Measurements from ENCODE around the gene ZFR.

ZFR gene

GRCh38 chr5:32444431-32445286 lies at the start of gene ZFR:
Gene ZFR (minus strand): TSS chr5:32444740. CDS start chr5:32444658, 82 bp downstream.
- DNase-seq (ENCODE audit: low read depth, low spot score) = peak; percentile 96

DNA sequence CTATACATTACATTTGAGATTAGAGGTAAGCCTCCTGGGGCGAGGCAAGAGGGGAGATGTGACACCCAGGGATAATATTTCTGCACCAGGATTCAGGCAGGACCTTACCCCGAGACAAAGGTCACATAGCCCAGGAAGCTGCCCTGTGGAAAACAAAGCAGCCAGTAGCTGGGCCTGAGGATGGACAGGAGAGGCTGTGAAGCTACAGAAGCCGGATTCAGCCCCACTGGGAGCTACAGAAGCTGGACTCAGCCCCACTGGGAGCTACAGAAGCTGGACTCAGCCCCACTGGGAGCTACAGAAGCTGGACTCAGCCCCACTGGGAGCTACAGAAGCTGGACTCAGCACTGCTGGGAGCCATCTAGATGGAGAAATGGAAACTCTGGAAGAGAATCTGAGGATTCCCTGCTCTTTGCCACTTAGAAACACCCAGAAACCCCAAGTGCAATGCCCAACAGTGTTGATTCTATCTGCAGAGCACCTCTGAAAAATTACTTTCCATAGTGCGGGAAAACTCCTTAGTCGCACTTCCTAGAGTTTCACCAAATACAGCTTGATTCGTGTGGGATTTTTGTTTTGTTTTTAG lies 46.5 kb upstream of the ZFR start:
- DNase-seq (ENCODE audit: low read depth, low spot score) = no peak

- peak; percentile 89 for DNase-seq (ENCODE audit: low read depth, low spot score)
Measured at GRCh38 chr5:32489791-32490562, 45.4 kb upstream of the ZFR start.

DNA sequence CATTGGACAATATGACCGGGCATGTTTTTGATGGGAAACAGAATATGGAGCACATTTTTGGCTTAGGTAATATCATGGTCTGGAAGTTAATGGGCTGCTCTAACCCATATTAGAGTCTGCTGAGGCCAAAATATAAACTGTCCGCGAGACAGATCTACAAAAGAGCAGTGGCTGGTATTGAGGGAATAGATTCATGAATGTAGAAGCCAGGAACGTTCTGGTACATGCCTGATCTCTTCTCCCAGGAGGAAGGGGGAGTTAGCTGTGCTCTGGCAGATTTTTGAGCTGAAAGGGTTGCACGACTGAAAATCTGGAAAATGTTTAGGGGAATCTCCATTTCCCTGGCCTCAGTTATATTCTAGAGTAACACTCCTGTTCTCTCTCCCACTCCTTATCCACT lies 42.9 kb upstream of the ZFR start:
- DNase-seq (ENCODE audit: low read depth, low spot score) = no peak

GRCh38 chr5:32487008-32487407 lies 42.5 kb upstream of the ZFR start:
- no peak for DNase-seq (ENCODE audit: low read depth, low spot score)

DNA sequence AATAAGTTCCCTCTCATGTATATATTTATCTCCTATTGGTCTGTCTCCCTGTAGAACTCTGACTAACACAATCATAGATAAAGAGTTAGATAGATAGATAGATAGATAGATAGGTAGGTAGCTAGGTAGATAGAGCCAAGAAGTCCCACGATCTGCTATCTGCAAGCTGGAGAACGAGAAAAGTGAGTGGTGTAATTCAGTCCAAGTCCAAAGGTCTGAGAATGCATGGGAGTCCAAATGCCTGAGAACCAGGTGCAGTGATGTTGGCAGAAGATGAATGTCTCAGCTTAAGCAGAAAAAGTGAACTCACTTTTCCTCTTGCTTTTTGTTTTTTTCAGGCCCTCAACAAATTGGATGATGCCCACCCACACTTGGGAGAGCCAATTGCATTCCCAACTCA lies 37.7 kb upstream of the ZFR start:
- DNase-seq (ENCODE audit: low read depth, low spot score) = no peak

DNA sequence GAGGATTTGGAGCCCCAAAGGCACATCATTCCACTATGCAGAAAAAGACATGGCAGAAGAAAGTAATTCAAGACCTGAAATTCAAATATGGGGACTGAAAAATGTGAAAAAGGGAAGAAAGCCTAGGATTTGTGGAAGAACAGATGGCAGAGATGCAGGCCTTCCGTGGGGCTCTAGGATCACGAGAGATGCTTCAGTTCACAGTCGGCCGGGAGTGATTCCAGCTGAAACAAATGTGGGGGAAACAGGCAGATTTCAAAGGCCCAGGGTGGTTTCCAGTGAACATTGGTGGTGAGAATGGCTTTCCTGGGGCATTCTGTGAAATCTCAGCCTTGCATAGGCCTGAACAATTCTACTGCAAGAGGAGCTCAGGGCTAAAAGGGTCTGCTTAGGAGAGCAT lies 34.6 kb upstream of the ZFR start:
- no peak for DNase-seq (ENCODE audit: low read depth, low spot score)

GRCh38 chr5:32476891-32477290 lies 32.4 kb upstream of the ZFR start:
- no peak for DNase-seq (ENCODE audit: low read depth, low spot score)

GRCh38 chr5:32475334-32476097 lies 31.0 kb upstream of the ZFR start:
- DNase-seq (ENCODE audit: low read depth, low spot score) = no peak

DNA sequence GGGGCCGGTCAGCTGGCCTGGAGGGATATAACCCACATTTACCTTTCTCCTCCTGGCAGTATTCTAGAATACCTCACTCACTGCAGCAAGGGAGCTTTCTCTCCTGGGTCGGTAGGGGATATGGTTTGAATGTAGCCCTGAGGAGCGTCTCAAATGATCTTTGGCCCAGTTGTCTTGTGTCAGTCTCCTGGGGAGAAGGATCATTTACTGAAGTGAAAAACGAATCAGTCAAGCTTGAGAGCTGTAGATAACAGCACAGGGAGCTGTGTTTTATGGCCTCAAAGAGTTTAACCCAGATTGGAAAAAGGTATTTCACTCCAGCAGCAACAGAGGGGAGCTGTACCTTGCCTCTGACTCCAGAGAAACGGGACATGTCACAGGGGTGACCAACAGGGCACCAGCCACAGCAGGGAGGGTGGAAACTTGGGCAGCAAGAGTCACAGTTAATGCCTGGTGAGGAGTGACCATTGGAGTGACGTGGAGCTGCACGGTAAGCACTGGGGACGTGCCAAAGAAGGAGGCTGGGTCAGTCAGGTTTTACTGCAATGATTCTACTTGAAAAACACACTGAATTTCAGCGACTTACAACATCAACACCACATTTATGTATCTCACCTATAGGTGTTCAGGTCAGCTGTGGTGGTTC lies 29.8 kb upstream of the ZFR start:
- no peak for DNase-seq (ENCODE audit: low read depth, low spot score)

DNA sequence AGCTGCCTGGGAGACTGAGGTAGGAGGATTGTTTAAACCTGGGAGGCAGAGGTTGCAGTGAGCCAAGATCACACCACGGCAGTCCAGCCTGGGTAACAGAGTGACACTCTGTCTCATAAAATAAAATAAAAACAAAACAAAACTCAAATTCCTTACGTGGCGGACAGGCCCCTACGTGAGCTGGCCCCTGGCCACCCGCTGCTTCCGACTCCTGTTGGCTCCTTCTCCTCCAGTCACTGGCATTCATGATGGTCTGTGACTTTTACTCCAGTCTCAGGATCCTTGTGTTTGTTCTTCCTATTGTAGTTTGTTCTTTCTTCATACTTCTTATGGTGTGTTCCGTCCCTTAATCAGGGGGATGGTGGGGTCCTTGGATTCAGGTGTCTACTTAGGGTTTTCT lies 28.5 kb upstream of the ZFR start:
- DNase-seq (ENCODE audit: low read depth, low spot score) = no peak

DNA sequence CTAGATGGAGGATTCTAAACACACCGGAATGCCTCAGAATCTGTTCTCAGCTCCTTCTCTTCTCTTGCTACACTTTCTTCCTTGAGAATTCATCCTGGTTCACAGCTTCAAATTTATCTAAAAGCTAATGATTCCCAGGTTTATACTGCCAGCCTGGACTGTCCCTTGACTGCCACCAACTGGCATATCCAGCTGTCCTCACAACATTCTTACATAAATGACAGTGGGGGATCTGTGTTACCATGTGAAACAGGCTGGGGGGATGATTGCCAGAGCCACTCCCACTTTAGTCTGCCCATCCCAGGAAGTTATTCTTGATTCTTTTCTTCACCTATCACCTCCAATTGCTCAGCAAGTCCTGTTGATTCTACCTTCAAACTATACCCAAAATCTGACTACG lies 27.2 kb upstream of the ZFR start:
- no peak for DNase-seq (ENCODE audit: low read depth, low spot score)

- DNase-seq (ENCODE audit: low read depth, low spot score) = no peak
Measured at GRCh38 chr5:32465076-32465475, 20.5 kb upstream of the ZFR start.

- DNase-seq (ENCODE audit: low read depth, low spot score) = peak; percentile 29
Measured at GRCh38 chr5:32462618-32463017, 18.1 kb upstream of the ZFR start.

DNA sequence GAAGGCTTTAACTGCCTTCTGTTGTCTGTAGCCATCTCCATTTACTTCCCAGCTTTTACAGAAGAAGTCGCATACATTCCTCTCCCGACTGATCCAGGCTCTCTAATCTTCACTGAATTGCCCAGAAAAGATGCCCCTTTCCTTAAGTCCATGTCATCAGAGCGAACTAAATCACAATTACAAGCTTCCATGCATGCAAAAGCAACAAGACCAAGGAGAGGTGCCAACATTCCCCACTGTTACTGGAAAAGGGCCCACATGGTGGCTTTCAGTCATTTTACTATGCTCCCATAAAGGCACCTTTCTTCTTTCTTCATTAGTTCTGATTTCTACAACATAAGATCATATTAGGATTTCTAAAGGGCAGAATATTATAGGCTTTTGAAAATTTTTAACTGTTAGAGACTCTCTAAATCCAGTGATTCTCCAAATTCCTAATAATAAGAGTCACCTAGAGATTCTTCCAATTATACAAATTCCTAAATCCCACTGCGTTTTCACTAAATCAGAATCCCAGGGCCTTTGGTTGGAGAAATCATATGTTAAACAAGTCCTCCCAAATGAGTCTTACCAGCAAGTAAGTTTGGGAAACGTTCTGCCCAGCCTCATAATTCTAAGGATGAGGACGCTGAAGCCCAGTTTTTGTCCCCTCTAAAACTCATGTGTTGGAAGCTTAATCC lies 17.0 kb upstream of the ZFR start:
- peak; percentile 63 for DNase-seq (ENCODE audit: low read depth, low spot score)

- DNase-seq (ENCODE audit: low read depth, low spot score) = no peak
Measured at GRCh38 chr5:32460702-32461101, 16.2 kb upstream of the ZFR start.

DNA sequence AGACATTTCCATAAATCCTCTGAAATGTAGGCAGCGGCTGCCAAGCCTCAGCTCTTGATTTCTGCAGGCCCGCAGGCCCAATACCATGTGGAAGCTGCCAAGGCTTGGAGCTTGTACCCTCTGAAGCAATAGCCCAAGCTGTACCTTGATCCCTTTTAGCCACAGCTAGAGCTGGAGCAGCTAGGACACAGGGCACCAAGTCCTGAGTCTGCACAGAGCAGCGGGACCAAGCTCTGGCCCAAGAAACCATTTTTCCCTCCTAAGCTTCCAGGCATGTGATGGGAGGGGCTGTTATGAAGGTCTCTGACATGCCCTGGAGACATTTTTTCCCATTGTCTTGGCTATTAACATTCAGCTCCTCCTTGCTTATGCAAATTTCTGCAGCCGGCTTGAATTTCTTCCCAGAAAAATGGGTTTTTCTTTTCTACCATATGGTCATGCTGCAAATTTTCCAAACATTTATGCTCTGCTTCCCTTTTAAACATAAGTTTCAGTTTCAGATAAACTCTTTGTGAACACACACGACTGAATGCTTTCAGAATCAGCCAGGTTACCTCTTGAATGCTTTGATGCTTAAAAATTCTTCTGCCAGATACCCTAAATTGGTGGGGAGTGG lies 14.4 kb upstream of the ZFR start:
- DNase-seq (ENCODE audit: low read depth, low spot score) = no peak

GRCh38 chr5:32455311-32455710 lies 10.8 kb upstream of the ZFR start:
- DNase-seq (ENCODE audit: low read depth, low spot score) = no peak

DNA sequence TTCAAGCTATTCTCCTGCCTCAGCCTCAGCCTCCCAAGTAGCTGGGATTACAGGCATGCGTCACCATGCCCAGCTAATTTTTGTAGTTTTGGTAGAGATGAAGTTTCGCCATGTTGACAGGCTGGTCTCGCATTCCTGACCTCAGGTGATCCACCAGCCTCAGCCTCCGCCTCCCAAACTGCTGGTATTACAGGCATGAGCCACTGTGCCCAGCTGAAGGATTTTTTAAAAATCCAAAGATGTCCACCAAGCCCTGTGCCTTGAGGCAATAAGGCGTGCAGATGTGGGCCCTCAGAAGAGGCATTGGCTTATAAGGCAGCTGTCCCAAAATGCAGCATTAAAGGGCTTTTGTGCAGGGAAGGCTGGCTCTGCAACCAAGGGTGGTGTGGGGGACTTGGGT lies 10.3 kb upstream of the ZFR start:
- DNase-seq (ENCODE audit: low read depth, low spot score) = no peak

- no peak for DNase-seq (ENCODE audit: low read depth, low spot score)
Measured at GRCh38 chr5:32453916-32454315, 9.4 kb upstream of the ZFR start.
